HG02678 (cell line): ENCODE measurements around the gene HK1.
"Not testable (repeated sequence)": the region's sequence is repeated elsewhere in the genome, so short reads cannot be mapped to it uniquely, and the experiment has no call there.

Source experiments
- ATAC-seq: cut with Tn5 transposase; IDR thresholded peaks from one replicate; pipeline ENCODE4 v1.9.1; 2021; ENCODE audit warnings: mild to moderate bottlenecking, moderate library complexity; ENCODE audit not compliant: unreplicated experiment

The HK1 gene

DNA sequence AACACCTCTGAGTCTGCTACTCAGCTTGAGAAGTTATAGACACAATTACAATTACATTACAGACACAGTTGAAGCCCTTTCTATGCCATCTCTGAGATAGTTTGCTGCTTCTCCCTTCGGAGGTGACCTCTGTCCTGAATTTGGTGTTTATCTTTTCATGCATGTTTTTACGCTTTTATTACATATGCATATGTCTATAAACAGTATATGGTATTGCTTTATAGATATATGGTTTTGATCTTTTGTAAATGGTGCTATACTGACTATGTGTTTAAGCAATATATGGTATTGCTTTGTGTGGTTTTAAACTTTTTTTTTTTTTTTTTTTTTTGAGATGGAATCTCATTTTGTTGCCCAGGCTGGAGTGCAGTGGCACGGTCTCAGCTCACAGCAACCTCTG lies 48.4 kb downstream of the HK1 start:
- no peak for ATAC-seq

DNA sequence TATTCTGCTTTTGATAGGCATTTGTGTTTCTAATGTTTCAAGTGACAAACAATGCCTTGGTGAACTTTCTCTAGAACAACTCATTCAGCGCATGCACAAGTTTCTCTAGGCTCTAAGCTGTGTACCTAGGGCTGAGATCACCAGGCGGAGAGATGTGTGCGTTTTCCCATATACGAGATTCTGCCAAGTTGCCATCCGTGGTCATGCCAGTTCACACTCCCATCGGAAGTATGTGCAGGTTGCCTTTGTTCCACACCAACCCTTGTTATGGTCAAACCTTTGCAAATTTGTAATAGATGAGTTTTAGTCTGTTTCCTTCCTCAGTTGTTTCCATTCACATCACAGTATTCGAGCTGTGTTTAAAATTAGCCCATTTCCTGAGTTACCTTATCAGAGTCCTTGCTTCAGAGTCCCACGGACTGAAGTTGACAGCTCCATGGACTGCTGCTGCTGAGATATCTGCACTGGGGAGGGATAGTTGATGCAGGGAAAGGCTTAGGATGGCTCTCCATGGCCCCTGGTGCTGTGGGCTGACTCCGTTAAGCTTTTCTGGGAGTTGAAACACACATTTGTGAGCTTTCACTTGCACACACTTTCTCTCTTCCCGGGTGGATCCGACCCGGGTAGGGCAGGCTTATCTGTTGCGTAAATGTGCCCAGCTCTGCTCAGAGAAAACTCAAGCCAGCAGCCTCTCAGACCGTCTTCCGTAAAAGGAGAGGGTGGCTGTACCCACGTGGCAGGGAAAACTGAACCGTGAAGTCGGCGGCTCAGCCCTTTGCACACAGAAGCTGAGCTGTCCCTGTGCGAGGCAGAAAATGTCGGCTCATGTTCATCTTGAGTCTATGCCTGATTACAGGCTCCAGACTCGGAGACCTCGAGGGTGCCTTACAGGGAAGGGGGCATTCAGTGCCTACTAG lies 49.4 kb downstream of the HK1 start:
- peak; percentile 96 for ATAC-seq

DNA sequence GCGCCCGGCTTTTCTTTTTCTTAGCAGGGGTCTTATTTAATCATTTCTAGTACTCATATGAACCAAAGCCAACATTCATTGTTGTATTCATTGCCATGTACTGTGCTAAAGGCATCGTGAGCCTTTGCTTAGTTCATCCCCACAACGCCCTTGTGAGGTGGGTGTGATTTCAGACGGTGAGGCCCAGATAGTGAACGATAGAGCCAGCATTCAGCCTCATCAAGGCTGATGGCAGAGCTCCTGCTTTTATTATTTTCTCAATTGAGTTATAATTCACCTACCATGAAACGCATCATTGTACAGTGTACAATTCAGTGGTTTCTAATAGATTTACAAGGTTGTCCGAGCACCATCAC lies 50.1 kb downstream of the HK1 start:
- peak; percentile 12 for ATAC-seq

DNA sequence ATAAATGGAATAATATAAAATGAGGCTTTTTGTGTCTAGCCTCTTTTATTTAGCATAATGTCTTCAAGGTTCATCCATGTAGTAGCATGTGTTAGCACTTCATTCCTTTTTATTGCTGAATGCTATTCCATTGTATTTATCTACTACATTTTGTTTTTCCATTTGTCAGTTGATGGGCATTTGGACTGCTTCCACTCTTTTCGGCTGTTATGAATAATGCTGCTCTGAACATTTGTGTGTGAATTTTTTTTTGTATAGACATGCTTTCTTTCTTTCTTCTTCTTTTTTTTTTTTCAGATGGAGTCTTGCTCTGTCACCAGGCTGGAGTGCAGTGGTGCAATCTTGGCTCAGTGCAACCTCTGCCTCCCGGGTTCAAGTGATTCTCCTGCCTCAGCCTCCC lies 50.6 kb downstream of the HK1 start:
- not testable (repeated sequence) for ATAC-seq

DNA sequence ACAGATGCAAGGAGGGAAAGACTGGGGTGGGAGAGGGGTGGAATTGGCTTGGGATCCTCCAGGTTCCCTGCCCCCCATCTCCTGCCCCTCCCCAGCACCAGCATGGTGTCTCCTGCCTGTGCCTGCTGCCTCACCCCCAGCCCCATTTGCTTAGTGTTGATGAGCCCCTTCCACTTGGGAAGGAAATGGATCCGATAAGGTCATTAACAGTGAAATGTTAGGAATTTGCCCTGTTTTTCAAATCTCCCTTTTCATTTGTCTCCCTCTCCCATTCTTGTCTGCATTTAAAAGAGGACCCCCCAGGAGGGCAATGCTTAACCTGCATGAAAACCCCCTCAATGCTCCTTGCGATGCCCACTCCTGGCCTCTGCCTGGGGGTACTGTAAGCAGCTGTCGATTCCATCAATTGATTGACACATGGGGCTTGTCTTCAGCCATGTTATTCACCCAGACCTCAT lies 51.5 kb downstream of the HK1 start:
- no peak for ATAC-seq

DNA sequence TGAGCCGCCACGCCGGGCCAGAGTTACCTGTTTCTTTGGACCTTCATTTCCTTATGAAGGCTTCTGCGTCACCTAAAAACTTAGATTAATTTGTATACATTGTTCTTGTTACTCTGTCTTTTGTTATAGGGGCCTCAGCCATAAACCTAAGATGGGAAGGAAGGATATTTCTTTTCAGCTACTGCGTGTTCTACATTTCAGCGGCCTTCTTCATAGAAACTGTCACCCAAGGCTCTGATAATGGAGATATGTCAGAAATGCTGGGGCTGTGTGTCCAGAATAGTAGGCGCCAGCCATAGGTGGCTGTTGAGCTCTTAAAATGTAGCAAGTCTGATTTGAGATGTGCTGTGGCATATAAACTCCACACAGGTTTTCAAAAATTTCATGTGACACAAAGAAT lies 52.9 kb downstream of the HK1 start:
- no peak for ATAC-seq

DNA sequence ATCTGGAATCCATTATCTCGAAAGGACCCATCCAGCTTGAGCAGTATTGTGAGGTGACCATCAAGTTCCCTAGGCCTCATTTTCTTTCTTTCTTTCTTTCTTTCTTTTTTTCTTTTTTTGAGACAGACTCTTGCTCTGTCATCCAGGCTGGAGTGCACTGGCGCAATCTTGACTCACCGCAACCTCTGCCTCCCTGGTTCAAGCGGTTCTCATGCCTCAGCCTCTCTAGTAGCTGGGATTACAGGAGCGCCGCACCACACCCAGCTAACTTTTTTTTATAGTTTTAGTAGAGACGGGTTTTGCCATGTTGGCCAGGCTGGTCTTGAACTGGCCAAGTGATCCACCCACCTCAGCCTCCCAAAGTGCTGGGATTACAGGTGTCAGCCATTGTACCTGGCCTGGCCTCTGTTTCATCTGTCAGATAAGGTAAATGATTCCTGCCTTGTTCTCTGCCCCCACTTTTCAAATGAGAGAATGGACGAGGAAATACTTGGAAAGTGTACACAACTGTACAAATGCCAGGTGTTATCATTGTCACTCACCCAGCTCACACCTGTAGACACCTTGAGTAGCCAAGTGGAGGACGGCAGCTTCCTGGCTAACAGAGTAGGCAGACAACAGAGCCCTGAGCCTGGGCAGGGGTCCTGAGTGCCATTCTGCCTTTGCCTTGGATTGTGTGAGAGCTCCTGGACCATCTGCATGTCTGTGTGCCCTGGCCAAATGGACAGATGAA lies 54.1 kb downstream of the HK1 start:
- no peak for ATAC-seq

DNA sequence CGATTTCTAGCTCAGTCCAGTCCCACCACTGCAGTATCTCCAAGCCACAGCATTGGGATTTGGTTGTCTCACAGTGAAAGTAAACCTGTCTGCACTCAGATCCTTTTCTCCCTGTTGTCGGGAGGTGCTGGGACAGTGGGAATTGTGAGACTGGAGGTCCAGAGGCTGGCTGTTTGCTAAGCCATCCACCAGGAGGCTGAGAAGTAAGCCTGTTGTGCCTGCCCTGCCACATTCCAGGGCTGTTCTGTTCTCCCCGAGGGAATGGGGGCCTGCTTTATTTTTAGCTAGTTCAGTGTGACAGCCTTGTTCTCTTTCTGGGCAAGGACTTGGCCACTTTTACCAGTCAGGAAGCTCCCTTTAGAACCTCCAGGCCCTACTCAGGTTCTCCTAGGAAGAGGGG lies 54.9 kb downstream of the HK1 start:
- ATAC-seq, result no peak

DNA sequence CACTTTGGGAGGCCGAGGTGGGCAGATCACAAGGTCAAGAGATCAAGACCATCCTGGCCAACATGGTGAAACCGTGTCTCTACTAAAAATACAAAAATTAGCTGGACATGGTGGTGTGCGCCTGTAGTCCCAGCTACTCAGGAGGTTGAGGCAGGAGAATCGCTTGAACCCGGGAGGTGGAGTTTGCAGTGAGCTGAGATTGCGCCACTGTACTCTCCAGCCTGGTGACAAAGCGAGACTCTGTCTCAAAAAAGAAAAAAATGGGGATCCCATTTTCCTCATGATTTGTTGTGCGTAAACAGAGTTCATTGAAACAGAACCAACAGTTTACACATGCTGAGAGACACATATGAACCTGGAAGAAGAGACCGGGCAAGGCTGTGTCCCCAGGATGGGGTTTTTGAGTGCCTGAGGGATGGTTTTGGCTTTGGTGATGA lies 55.6 kb downstream of the HK1 start:
- ATAC-seq, result not testable (repeated sequence)

DNA sequence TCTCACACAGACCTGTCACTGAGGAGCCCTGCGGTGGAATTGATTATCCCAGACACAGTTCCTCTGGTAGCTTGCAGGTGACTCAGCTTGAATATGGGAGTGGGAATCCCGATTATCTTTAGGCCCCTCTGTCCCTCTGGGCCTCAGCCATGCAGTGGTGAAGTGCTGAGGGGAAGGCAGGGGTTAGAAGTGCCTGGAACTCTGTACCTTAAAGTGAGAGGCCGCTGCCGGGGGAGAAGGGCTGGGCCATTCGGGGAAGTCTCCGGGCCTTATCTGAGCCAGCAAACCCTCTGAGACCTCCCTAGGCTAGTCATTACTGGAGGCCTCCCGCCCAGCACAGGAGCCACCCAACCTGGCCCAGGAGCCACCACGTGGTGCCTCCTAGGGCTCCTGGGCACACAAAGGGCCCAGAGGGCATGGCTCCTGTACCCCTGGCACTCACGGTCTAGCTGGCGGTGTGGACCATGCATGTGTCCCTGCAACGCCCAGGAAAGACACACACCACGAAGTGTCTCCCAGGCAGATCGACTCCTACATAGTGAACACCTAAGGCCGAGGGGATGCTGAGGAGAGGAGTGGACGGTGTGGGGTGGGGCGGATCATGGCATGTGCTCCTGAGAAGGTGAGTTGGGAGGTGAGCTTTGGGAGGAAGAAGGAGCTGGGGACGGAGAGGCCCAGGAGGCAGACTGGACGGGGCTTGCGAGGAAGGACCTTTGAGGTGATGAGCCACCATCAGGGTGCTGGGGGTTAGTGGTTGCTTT lies 56.2 kb downstream of the HK1 start:
- ATAC-seq, result no peak

DNA sequence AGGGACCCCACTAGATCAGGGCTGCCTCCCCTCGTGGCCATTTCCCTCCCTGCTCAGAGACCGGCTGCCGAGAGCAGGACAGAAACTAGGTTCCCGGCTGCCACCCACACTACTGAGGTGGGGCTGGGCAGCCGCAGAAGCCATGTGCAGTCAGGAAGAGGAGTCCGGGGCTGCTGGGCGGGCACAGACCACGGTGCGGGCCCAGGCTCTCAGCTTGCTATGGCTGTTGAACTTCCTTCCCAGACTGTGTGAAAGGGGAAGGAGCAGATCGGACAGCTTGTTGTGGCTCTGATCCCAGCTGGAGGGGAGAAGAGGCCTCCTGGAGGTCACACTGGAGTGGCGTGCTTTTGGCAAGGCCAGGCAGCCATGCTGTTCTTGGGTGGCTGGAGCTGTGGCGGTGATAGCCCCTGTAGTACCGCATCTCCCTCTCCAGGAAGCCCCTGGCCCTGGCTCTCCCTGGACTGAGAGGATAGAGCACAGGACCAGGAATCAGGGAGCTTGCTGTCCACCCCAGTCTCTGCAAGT lies 56.8 kb downstream of the HK1 start:
- ATAC-seq, result peak; percentile 67

DNA sequence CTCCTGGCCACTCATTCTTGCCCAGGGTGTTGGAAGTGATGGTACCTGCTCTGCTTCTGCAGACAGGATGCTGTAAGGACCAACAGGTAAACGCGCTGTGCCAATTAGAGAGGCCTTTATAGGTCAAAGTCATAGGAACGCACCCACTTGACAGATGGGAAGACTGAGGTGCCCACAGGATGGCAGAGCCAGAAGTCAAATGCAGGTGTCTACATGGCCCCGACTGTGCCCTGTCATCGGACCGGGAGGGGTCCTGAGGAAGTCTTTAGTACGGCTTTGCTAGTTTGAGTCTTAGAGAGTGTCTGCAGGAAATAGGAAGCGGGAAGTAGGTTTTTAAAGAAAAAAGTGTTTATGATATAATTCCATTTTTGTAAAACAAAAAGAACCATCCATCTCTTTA lies 57.3 kb downstream of the HK1 start:
- ATAC-seq, result no peak

DNA sequence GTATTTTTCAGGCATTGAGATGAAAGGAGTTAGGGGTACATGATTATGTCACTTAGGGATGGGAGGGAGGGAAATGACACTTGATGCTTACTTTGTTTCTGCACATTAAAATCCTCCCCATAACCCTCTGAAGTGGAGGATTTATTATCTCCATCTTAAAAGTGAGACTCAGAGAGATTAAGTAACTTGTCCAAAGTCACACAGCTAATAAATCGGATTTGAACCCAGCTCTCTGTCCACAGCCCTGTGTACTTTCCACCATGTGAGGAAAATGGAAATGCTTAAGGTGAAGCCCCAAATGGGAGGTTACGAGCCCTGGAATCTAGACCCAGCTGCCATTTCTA lies 58.6 kb downstream of the HK1 start:
- ATAC-seq, result no peak

DNA sequence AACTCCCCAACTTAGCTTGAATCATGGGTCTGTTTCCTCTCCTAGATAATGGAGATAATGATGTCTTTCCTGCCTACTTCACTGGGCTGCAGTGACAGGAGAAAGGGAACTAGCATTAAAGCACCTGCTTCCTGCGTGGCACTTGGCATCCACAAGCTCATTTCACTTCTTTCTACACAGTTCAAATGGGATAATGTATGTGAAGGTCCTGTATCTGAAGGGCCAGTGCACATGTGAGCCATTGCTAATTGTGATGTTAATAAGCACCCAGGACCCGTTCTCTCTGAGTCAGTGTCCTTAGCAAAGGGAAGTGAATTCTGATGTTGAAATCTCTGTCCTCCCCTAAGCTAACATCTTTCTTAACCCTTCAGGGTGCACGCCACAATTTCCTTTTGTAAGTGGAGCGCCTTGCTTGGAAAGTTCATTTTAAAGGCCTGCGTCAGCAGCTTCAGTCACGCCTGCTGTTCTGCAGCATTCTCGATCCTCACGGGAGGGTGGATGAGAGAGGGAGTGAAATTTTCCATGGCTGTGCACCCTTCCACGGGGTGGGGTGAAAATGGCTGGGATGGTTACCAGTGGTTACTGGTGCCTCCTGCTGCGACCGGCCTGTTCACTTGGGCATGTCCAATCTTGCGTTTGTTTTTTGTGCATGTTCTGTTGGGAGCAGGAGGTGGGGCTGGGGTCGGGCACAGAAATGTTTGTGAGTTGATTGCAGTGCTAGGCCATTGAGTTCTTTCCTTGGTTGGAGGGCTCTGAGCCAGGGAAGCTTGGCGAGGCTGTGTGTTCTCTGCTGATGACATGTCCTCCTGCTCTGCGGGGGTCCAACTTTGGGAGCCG lies 59.2 kb downstream of the HK1 start:
- no peak for ATAC-seq

DNA sequence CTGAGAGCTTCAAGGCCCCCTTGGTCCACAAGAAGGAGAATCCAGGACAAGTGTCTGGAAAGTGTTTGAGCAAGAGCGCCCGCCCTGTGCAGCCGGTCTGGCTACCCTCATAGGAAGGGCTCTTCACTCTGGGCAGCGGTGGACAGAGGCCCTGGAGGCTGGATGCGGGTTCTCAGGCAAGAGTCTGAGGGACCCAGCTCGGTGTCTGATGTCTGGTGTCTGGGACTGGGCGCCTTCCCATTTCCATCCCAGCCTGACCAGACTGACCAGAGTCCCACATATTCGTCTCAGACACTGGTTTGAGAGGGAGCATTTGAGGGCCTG lies 59.8 kb downstream of the HK1 start:
- no peak for ATAC-seq

DNA sequence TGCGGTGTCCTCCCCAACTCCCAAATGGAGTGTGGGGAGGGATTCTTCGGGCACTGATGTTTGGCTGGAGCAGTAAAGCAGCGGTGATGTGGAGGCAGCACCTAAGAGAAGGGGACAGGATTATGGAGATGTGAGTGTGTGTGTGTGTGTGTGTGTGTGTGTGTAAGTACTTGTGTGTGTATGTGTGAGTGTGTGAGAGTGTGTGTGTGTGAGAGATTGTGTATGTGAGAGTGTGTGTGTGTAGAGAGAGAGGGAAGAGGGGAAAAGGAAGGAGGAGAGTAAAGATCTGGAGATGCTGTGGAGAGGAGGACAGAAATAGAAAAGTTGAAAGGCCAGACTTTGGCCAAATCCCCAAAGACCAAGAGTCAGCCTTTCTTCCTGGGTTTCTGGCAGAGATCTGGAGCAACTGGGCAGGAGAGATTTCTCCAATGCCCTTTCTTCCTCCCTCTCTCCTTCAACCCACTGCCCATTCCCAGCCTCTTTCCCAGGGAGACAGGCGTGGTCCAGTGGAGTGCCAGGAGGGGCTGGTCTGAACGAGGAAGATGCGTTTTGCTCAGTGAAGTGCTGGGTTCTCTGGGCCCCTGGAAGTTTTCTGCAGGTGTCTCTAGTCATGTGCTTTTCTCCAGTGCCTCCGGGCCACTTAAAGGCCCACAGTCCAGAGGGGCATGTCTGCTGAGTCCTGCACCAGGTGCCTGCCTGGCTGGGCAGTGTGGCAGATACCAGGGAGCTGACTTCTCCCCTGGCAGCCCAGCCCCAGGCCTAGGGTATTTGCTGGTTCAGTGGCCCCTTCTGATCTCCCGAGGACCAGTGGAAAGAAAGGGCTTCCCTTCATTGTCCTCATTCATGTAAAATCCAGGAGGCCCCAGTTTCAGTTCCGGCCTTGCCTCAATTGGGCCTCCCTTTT lies 60.5 kb downstream of the HK1 start:
- no peak for ATAC-seq

DNA sequence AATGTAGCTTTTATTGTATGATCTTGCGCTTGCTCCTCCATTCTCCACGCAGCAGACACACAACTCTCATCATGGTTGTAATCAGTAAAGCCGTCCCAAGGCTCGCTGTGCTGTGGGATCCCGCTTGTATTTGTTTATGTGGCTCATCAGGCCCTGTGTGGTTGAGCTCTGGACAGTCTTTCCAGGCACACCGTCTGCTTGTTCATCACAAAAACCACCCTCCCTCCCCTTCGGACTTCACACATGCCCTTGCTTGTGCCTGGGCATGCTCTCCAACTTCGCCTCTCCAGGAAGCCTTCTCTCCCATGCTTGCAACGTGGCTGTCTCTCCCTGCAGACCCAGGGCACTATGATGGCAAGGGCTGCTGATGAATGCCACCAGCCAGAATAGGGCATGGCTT lies 62.4 kb downstream of the HK1 start:
- ATAC-seq, result no peak

DNA sequence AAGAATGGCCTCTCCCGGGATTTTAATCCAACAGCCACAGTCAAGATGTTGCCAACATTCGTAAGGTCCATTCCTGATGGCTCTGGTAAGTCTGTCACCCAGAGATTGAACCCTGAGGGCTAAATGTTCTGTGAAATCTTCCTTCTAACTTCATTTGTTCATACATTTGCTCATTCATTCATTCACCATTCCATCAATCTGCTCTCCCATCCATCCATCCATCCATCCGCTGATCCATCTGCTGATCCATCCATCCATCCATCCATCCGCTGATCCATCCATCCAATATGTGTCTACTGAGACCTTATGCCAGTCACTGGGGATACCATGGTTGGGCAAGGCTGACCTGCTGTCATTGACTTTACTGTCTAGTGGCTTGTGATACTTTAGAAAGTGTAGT lies 65.6 kb downstream of the HK1 start:
- no peak for ATAC-seq

DNA sequence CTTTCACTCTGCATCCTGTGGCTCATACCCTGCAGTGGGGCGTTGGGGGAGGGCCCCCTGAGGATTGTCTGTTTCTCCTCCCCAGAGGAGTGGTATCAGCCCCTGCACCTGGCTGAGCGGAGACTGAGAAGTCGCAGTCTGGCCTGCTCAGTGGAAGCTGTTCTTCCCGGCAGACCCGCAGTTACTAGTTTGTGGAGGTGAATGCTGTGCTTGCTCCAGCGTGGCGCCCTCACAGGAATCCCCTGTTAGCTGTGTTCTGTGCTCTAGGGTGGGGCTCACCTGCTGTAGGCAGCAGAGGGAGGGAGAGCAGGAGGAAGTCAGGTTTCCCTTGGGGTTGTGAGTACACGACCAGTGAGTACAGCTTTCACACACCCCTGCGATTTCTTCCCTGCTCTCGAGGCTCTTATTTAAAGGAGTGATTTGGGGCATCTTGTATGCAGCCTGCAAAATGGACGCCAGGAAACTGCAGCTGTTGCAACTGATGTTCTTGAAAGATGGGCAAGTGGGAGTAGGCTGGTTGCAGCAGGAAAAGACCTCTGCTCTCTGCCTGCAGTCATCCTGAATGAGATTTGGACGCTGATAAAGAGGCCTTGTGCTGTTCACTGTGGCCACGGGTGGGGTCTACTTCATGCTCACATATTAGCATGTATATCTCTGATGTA lies 66.4 kb downstream of the HK1 start:
- peak; percentile 67 for ATAC-seq
